T-helper 22 cell (primary cell): Measurements from ENCODE around the gene DNAAF2.

ENCODE experiments used
- DNase-seq: peaks from one replicate; pipeline ENCODE4 v3.0.0-alpha.2; 2020; ENCODE audit warnings: low read depth

DNAAF2 gene

DNA sequence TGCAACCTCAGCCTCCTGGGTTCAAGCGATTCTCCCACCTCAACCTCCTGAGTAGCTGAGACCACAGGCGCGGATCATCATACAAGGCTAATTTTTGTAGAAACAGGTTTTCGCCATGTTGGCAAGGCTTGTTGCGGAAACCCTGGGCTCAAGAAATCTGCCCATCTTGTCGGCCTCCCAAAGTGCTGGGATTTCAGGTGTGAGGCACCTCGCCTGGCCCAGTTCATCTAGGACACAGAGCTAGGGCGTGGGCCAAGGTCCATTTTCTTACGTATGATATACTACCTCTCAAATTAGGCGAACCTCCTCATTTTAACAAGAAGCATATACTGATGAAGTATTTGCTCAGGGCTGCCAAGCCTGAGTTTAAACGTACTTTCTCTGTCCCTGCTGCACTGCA lies 51.0 kb downstream of the DNAAF2 start:
- no peak for DNase-seq

DNA sequence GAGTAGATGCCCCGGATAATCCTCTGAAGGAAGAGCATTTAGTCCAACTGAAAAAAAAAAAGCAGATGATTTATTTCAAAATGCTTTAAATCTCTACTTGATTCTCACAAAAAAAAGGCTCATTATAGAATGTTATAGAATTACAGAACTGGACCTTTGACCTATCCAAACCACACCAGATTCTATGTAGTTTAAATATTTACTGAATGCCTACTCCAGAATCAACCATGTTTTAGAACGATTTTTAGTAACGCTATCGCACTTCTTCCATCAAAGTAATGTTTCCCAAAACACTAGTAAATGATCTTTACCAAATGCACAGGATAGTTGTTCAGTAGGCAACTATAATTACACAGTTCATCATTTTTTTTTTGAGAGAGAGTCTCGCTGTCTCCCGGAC lies 51.4 kb downstream of the DNAAF2 start:
- no peak for DNase-seq

DNA sequence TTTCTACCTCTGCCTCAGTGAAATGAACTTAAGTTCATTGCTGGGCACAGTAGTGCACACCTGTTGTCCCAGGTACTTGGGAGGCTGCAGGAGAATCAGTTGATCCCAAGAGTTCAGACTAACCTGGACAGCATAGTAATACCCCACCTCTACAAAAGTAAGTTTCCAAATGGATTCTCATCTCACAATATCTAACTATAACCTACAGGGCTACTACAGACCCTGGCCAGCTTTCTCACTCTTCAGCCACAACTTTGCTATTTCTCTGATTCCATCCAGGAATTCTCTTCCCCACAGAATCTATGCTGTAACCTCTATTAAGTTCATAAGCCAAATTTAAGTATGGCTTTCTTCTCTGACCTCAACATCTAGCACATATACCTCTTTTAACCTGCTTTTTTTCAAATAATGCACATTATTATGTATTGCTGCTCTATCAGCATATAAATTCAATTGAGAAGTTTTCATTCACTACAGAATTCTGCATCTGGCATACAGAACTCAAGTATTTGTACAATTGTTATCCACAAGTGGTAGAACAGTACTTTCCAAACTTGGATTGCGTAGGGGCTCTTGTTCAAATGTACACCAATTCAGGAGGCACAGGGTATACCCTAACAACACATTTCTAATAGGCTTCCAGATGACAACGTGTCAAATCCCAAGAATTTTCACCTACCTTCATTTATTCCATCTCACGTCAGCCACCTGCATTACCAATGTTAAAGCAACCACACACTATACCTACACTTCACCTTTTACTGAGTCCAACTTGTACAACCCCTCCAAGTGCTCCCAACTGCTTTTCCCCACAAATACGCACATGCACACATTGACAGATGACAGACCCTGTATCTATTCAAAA lies 52.7 kb downstream of the DNAAF2 start:
- DNase-seq: no peak

DNA sequence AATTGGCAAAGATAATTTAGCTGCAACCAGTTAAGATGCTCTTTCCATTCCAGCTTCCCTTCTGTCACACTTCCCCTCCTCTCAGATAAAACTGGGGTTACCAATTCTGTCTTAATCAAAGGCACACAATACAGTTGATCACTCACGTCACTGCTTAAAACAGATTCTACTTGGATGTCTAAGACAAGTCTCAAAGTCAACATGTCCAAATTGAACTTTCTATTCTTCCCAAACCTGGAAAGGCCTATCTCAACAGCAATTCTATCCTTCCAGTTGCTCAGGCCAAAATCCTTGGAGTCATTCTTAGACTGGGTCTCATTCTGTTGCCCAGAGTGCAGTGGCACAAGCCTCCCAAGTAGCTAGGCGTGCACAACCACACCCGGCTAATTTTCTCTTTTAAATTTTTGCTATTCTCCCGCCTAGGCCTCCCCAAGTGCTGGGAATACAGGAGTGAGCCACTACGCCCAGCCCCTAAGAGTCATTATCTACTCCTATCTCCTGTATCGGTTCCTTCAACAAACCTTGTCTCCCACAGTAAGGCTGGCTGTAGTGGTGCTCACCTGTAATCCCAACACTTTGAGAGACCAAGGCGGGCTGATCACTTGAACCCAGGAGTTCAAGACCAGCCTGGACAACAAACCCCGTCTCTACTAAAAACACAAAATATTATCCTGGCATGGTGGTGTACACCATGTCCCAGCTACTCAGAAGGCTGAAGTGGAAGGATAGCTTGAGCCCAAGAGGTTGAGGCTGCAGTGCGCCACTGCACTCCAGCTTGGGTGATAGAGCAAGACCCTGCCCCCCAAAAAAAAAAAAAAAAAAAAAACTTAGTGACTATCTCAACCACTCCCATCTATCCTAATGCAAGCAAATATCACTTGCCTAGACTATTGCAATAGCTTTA lies 53.6 kb downstream of the DNAAF2 start:
- DNase-seq: no peak

DNA sequence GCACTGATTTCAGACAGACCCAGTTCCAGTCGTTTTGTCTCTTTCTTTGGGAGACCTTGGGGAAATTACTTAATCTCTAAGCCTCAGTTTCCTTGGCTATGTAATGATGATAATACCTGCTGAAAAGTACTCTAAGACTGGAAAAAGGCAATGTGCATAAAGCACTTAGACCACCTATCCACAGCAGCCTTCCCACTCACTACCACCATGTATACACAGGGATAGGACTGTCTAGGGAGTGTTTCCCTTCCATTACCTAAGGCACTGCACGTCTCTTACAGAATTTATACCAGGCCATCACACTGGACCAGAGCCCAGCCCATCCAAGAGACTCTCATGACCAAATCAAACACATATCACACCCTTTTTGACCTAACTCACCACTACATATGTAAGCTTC lies 55.2 kb downstream of the DNAAF2 start:
- DNase-seq: no peak

DNA sequence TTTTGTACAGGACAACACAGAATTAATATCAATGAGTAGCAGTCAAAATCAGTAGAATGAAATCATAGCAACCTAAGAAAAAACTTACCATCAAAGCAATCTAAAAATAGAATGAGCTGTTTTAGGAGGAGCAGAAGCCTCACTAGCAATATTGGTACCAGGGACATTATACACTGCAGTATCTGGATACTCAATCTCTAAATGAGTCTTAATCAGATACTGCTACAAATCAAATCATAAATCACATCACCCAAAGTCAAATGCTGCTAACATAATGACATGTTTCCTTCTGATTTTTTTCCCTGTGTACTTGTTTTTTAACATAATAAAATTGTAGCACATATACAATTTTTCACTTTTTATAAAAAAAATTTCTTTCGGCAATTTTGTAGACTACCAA lies 56.9 kb downstream of the DNAAF2 start:
- DNase-seq: no peak
